ENCODE measurements around the gene CENPL.
A peak's percentile ranks its signal among the peaks of the same experiment; 100 is the strongest.

Gene CENPL, protein sequence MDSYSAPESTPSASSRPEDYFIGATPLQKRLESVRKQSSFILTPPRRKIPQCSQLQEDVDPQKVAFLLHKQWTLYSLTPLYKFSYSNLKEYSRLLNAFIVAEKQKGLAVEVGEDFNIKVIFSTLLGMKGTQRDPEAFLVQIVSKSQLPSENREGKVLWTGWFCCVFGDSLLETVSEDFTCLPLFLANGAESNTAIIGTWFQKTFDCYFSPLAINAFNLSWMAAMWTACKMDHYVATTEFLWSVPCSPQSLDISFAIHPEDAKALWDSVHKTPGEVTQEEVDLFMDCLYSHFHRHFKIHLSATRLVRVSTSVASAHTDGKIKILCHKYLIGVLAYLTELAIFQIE

DNA sequence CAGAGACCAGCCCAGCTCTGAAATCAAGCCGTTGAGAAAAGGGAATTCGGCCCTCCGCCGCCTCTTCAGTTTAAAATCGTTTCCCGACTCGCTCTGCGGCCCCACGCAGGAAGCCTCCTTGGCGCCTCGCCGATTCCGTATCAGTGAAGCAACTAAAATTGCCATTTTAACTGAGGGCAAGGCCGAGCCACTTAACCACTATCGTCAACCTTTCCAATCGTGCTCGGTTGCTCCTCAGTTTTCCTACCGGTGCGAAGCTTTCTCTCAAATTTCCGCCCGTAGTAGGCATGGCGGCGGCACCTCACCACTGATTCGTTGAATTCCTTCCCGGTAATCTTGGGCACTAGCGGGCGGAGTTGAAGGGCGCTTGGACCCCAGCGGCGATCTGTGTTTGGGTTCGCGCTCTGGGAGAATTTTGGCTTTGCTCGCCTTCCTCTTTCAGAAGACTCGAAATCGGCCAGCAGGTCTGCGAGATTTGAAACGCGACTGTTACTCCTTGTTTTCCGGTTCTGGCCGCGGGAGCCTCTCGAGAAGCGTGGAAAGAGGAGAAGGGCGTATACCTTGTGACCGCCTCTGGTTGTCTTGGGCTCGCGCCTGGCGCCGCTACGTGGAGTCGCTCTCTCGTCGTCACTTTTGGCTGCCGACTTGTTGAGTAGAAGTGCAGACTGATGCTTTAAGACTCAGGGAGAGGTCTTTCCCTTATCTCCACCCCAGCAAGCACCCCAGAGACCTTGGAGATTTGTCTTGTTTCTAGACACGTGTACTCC, at the start of gene CENPL, which contains the start of gene DARS2:
Gene CENPL (minus strand): TSS at position 569 of the 767 bp plus-strand sequence. CDS start 13,584 bp downstream, outside the sequence.
Gene DARS2 (plus strand): TSS at position 359 of the 767 bp plus-strand sequence. CDS start 557 bp downstream, outside the sequence.
- peak within 1 kb of the TSS; percentile 81 for H3K27ac ChIP-seq
- TF ChIP-seq, protein P1, sequence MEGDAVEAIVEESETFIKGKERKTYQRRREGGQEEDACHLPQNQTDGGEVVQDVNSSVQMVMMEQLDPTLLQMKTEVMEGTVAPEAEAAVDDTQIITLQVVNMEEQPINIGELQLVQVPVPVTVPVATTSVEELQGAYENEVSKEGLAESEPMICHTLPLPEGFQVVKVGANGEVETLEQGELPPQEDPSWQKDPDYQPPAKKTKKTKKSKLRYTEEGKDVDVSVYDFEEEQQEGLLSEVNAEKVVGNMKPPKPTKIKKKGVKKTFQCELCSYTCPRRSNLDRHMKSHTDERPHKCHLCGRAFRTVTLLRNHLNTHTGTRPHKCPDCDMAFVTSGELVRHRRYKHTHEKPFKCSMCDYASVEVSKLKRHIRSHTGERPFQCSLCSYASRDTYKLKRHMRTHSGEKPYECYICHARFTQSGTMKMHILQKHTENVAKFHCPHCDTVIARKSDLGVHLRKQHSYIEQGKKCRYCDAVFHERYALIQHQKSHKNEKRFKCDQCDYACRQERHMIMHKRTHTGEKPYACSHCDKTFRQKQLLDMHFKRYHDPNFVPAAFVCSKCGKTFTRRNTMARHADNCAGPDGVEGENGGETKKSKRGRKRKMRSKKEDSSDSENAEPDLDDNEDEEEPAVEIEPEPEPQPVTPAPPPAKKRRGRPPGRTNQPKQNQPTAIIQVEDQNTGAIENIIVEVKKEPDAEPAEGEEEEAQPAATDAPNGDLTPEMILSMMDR (conservative IDR thresholded peaks at IDR 0.05), result no peak

DNA sequence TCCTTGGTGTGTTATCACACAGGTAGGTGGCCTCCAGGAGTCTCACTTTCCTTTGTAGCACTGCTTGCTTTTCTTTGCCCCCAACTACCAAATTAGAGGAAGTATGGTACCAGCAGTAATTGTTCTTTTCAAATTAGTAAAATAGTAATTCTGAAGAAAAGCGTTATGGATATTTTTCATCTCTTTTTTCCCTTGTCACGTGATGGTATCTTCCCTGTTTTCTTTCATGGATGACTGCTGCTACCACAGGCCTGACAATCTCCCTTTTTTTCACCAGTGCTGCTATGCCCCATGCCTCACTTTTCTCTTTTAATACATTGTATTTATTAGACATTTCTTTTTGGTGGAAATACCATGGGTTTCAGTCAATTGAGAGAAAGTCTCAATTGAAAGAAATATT, 46.8 kb upstream of the CENPL start:
- H3K27ac ChIP-seq, result no peak overlapping the region
- TF ChIP-seq, protein P1 (conservative IDR thresholded peaks at IDR 0.05), result no peak

DNA sequence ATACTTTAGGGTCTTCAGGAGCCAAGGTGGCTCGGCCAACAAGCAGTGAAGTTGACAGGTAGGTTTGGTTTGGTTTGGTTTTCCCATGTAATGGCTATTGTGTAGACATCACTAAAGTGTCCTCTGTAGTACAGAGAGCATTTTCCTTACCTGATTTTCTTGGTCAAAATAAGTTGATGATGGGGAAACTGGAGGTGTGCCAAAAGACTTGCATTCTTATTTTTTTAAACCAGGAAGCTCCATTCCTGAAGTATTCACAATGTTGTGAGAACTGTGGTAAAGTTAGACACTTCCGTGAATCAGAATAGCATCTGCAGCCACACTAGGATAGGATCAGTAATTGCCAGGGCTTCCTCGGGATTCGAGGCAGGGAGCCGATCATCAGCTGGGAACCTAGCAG, 46.4 kb upstream of the CENPL start:
- no peak overlapping the region for H3K27ac ChIP-seq
- TF ChIP-seq, protein P1 (conservative IDR thresholded peaks at IDR 0.05), result no peak

DNA sequence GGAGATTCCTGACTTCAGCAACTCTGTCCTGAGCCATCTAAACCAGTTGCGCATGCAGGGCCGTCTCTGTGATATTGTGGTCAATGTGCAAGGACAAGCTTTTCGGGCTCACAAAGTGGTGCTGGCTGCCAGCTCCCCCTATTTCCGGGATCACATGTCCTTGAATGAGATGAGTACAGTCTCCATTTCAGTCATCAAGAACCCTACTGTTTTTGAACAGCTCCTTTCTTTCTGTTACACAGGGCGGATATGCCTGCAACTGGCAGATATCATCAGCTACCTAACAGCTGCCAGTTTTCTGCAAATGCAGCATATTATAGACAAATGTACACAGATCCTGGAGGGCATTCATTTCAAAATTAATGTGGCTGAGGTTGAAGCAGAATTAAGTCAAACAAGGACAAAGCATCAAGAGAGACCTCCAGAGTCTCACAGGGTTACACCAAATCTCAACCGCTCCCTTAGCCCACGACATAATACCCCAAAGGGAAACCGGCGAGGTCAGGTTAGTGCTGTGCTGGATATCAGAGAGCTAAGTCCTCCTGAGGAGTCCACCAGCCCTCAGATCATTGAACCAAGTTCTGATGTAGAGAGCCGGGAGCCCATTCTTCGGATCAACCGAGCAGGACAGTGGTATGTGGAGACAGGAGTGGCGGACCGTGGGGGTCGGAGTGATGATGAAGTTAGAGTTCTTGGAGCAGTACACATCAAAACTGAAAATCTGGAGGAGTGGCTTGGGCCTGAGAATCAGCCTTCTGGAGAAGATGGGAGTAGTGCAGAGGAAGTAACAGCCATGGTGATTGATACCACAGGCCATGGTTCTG, 45.8 kb upstream of the CENPL start:
- TF ChIP-seq, protein P1 (conservative IDR thresholded peaks at IDR 0.05), result no peak
- H3K27ac ChIP-seq, result peak overlapping the region; percentile 93; the same call in 1 of the 2 replicates

DNA sequence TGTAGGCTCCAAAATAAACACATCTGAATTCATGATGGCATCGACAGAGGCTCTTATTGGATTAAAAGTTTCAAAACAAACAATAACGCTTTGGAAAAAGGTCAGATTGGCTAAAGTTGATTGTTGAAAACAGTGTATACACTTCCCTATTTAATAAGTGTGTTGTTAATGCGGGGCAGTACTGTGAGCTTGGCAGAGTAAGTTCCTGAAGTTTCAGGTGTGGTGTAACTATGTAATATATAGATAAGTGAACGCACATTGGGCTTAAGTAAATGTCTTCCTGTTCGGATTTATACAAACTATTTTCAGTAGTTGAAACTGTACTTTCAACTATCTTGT, 44.3 kb upstream of the CENPL start:
- peak overlapping the region; percentile 93 for H3K27ac ChIP-seq
- TF ChIP-seq, protein P1 (conservative IDR thresholded peaks at IDR 0.05), result no peak

DNA sequence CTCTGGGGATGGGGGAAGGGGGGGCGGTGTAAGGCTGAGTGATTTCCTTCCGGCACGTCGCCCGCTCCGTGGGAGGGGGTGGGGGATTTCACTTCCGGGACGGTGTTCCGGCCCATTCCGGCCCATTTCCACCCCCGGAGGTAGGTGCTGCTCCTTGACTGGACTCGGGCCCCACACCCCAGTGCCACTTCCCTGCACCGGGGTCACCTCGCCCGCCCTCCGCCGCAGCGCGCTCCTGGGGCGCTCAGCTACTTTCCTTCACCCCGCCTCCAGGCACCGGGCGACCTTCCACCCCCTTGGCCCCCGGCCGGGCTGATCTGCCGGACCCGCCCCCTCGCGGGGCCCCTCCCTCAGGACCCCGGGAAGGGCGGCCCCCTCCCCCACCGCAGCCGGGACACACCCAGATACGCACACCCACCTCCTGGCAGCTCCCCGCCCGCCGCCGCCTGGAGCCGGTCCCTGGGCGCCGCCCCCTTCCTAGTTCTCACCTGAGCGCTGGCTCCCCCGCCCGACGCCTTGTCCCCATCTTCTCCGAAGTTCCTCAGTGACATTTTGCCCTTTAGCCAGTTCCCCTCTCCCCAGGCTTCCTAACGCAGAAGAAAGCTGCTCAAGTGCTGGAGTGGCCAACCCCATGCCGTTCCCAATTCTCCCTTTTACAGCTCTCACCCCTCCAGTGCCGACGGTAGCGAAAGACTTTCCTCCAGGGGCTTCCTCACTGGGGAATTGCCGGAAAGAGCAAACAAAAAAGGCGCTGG, 43.8 kb upstream of the CENPL start, which contains the start of gene ZBTB37:
Gene ZBTB37 (plus strand): TSS at position 115 of the 755 bp plus-strand sequence. CDS start 1,846 bp downstream, outside the sequence.
- H3K27ac ChIP-seq, result peak within 1 kb of the TSS; percentile 93
- TF ChIP-seq, protein P1 (conservative IDR thresholded peaks at IDR 0.05), result no peak
